CD14-positive monocyte (primary cell): ENCODE data around the gene CCR7. TPM values are rescaled to one million over a fixed set of nuclear protein-coding genes. Genes with fewer than 3 reads are reported as not detected.

Experiments
- DNase-seq, 3 donors: peaks; one replicate each; pipeline ENCODE4 v3.0.0-alpha.2; 2011 to 2022
- H2AFZ ChIP-seq: 2 replicates; pipeline ENCODE4 v1.6.0; 2012; ENCODE audit warnings: mild to moderate bottlenecking, low read depth, low read length, inconsistent platforms; ENCODE audit not compliant: insufficient read depth, poor library complexity, severe bottlenecking
- H3K27ac ChIP-seq, 2 donors: 1 replicate in 1 of 2; 2 replicates in 1 of 2; pipeline ENCODE4 v1.5.1; 2012 to 2013; ENCODE audit warnings: low read length in 2 of 2, control low read depth in 1 of 2, inconsistent platforms in 1 of 2, low read depth in 1 of 2, mild to moderate bottlenecking in 1 of 2
- H3K27me3 ChIP-seq, 2 donors: one replicate each; pipeline versions ENCODE4 v1.6.0 to v1.6.1; 2011 to 2013; ENCODE audit warnings: low read length in 2 of 2; ENCODE audit not compliant: control insufficient read depth in 2 of 2, insufficient read depth in 2 of 2
- H3K36me3 ChIP-seq, 2 donors: replicated peaks in 1 of 2; 1 replicate in 1 of 2; 2 replicates in 1 of 2; pipeline versions ENCODE4 v1.5.1 to v1.6.1; 2012 to 2013; ENCODE audit warnings: low read length in 2 of 2, control low read depth in 1 of 2, inconsistent platforms in 1 of 2, mild to moderate bottlenecking in 1 of 2; ENCODE audit not compliant: insufficient read depth in 2 of 2, control insufficient read depth in 1 of 2
- H3K4me1 ChIP-seq, 2 donors: 1 replicate in 1 of 2; 2 replicates in 1 of 2; pipeline versions ENCODE4 v1.5.1 to v1.6.1; 2012 to 2013; ENCODE audit warnings: low read length in 2 of 2, control low read depth in 1 of 2, inconsistent platforms in 1 of 2, mild to moderate bottlenecking in 1 of 2, moderate library complexity in 1 of 2; ENCODE audit not compliant: insufficient read depth in 2 of 2, control insufficient read depth in 1 of 2
- H3K4me2 ChIP-seq: replicated peaks from 2 replicates; pipeline ENCODE3; 2012; ENCODE audit warnings: low read length, moderate library complexity, mild to moderate bottlenecking; ENCODE audit not compliant: poor library complexity, severe bottlenecking; ENCODE audit errors: extremely low read depth
- H3K4me3 ChIP-seq, 3 experiments: fragments of 200-600 bp in 1 of 3; sonication (generic) in 1 of 3; replicated peaks in 1 of 3; 1 replicate in 2 of 3; 2 replicates in 1 of 3; pipeline ENCODE4 v1.5.1; 2011 to 2013; ENCODE audit warnings: low read length in 3 of 3, mild to moderate bottlenecking in 3 of 3, control low read depth in 2 of 3, low read depth in 2 of 3, inconsistent platforms in 1 of 3, moderate library complexity in 1 of 3
- H3K79me2 ChIP-seq: 2 replicates; pipeline ENCODE4 v1.6.0; 2012; ENCODE audit warnings: mild to moderate bottlenecking, control low read depth, inconsistent platforms, low read length, moderate library complexity; ENCODE audit not compliant: insufficient read depth
- H3K9ac ChIP-seq: 2 replicates; pipeline ENCODE4 v1.6.0; 2017; ENCODE audit warnings: low read length, mild to moderate bottlenecking; ENCODE audit not compliant: insufficient read depth, poor library complexity, severe bottlenecking
- H3K9me3 ChIP-seq, 2 donors: replicated peaks in 1 of 2; 1 replicate in 1 of 2; 2 replicates in 1 of 2; pipeline versions ENCODE4 v1.5.1 to v1.6.1; 2012 to 2013; ENCODE audit warnings: low read length in 2 of 2, control low read depth in 1 of 2; ENCODE audit not compliant: control insufficient read depth in 1 of 2, insufficient read depth in 1 of 2
- H4K20me1 ChIP-seq: 2 replicates; pipeline ENCODE4 v1.6.0; 2012; ENCODE audit warnings: mild to moderate bottlenecking, low read length, control low read depth, moderate library complexity; ENCODE audit not compliant: insufficient read depth
- H3K27ac Mint-ChIP-seq, 7 donors: one replicate each; pipeline ENCODE4 v1.8.0; 2020; ENCODE audit warnings: mild to moderate bottlenecking in 7 of 7, mixed read lengths in 7 of 7, moderate library complexity in 6 of 7, inconsistent platforms in 2 of 7
- H3K27me3 Mint-ChIP-seq, 3 donors: one replicate each; pipeline ENCODE4 v1.8.0; 2021 to 2022; ENCODE audit warnings: low read depth in 3 of 3, mild to moderate bottlenecking in 3 of 3, mixed read lengths in 3 of 3, moderate library complexity in 3 of 3, inconsistent platforms in 1 of 3
- H3K36me3 Mint-ChIP-seq, 2 donors: one replicate each; pipeline ENCODE4 v1.8.0; 2020; ENCODE audit warnings: mixed read lengths in 2 of 2, inconsistent platforms in 1 of 2, mild to moderate bottlenecking in 1 of 2
- H3K4me1 Mint-ChIP-seq: one replicate; pipeline ENCODE4 v1.8.0; 2020; ENCODE audit warnings: mild to moderate bottlenecking, mixed read lengths
- H3K4me3 Mint-ChIP-seq, 2 donors: one replicate each; pipeline ENCODE4 v1.8.0; 2020; ENCODE audit warnings: mild to moderate bottlenecking in 2 of 2, mixed read lengths in 2 of 2, moderate library complexity in 1 of 2
- H3K9me3 Mint-ChIP-seq, 7 donors: one replicate each; pipeline ENCODE4 v1.8.0; 2020 to 2022; ENCODE audit warnings: mixed read lengths in 7 of 7, mild to moderate bottlenecking in 6 of 7, moderate library complexity in 6 of 7, inconsistent platforms in 2 of 7
- WGBS: methylation state at CpG from one replicate; pipeline ENCODE4 v1.1.5; 2013; ENCODE audit warnings: missing lambda C conversion rate; ENCODE audit not compliant: insufficient coverage; 5-methylcytosine and 5-hydroxymethylcytosine counted together
- intact Hi-C, 2 donors: fragments of 100-400 bp; cut with micrococcal nuclease; formaldehyde crosslinking; loops; one replicate each; pipeline versions ENCODE4 v1.15.0 to v1.15.1; 2023
- polyA plus RNA-seq, 3 donors: library from polyadenylated mRNA; depleted of rRNA in 1 of 3; unstranded in 2 of 3; stranded (reverse) in 1 of 3; fragments of 300-500 nt in 2 of 3; fragments of >200 nt in 1 of 3; fragmentation: Illumina TruSeq in 2 of 3; gene quantifications; 1 replicate in 2 of 3; 2 replicates in 1 of 3; pipeline ENCODE4 v1.2.3, GENCODE V29; 2012 to 2021
- TF ChIP-seq, protein P1 (sequence below): fragments of 200-600 bp; IDR thresholded peaks from one replicate; pipeline ENCODE4 v1.8.0; 2022; ENCODE audit warnings: antibody characterized with exemption, mild to moderate bottlenecking

CCR7 gene
- polyA plus RNA-seq, 3 donors = 0.15 to 2.1 (median 1.2) TPM

DNA sequence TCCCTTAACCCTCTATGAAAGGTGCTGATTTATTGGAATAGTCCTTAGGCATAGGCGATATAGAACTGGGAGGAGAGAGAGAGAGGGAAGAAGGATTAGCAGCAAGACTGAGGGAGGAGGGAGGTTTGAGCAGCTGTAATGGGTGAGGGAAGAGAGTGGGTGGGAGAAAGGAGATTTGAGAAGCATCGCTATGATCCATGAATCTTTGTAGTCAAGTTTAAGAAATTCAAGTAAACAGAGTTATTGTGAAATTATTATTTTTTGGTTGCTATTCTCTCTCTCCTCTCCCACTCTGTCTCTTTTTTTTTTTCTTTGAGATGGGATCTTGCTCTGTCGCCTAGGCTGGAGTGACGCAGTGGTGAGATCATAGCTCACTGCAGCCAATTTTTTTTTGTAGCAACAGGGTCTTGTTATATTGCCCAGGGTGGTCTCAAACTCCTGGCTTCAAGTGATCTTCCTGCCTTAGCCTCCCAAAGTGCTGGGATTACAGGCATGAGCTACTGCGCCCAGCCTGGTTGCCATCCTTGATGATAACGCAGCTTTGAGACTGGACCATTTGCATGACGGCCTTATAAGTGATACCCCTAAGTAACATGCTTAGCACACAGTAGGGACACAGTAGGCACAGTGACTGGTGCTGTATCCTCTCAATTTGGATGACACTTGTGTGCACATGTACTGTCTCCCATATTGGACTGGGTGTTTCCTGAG, 42.9 kb downstream of the CCR7 start:
- 99% methylated on average over 6 of the region's 7 CpGs for WGBS
- no peaks in the 10 kb centered on the region for H4K20me1 ChIP-seq
- no peaks in the 10 kb centered on the region for H3K79me2 ChIP-seq
- H3K27me3 ChIP-seq = peaks cover 14 to 44% of the 10 kb centered on the region in 2 donors
- no peak overlapping the region for H3K4me3 ChIP-seq
- peaks cover 0 to under 1% of the 10 kb centered on the region in 2 donors for H3K4me1 ChIP-seq
- intact Hi-C loops = no loop called here
- Mint-ChIP-seq H3K9me3 (peaks cover 5 to 13% (median 10%) of the 10 kb centered on the region in 7 donors), H3K4me3 (no peak overlapping the region), H3K27me3 (peaks cover 36 to 68% (median 42%) of the 10 kb centered on the region in 3 donors), H3K27ac (no peak overlapping the region), H3K36me3 (no peaks in the 10 kb centered on the region), H3K4me1 (peaks cover 6% of the 10 kb centered on the region)
- H3K36me3 ChIP-seq = no peaks in the 10 kb centered on the region
- H3K4me2 ChIP-seq = no peak overlapping the region
- no peak overlapping the region for H3K27ac ChIP-seq
- no peak overlapping the region for H2AFZ ChIP-seq
- H3K9me3 ChIP-seq = peaks cover 0 to 5% of the 10 kb centered on the region in 2 donors
- TF ChIP-seq, protein P1, sequence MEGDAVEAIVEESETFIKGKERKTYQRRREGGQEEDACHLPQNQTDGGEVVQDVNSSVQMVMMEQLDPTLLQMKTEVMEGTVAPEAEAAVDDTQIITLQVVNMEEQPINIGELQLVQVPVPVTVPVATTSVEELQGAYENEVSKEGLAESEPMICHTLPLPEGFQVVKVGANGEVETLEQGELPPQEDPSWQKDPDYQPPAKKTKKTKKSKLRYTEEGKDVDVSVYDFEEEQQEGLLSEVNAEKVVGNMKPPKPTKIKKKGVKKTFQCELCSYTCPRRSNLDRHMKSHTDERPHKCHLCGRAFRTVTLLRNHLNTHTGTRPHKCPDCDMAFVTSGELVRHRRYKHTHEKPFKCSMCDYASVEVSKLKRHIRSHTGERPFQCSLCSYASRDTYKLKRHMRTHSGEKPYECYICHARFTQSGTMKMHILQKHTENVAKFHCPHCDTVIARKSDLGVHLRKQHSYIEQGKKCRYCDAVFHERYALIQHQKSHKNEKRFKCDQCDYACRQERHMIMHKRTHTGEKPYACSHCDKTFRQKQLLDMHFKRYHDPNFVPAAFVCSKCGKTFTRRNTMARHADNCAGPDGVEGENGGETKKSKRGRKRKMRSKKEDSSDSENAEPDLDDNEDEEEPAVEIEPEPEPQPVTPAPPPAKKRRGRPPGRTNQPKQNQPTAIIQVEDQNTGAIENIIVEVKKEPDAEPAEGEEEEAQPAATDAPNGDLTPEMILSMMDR = no peak
- H3K9ac ChIP-seq = no peak overlapping the region
- no peak for DNase-seq

DNA sequence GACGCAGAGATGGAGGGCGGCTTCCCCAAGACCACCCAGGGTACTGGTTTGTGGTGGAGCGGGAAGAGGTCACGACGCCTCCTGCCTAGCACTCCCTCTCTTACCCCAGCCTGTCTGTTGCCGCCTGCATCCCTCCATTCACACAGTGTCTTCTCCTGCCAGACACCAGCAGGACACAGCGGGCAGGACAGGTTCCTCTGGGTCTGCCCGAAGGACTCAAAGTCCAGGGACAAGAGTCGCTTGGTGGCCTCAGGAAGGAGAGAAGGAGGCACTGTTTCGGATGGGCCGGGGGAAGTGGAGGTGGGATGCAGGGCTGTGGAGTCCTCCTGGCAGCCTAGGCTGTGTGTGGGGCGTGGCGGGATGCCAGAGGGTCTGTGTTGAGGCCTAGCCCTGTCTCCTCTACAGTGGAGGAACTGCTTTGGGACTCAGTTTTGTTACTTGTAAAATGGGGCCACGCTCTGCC, 44.2 kb downstream of the CCR7 start:
- Mint-ChIP-seq H3K4me1 (peaks cover 18% of the 10 kb centered on the region), H3K9me3 (peaks cover 5 to 14% (median 11%) of the 10 kb centered on the region in 7 donors), H3K36me3 (no peaks in the 10 kb centered on the region)

More for the DNA sequence above, 44.2 kb downstream of the CCR7 start:
- intact Hi-C loops = no loop called here
- peaks cover 9 to 14% of the 10 kb centered on the region in 2 donors for H3K4me1 ChIP-seq
- H3K4me2 ChIP-seq = no peak overlapping the region
- Mint-ChIP-seq H3K27ac (no peak overlapping the region), H3K4me3 (no peak overlapping the region), H3K27me3 (peaks cover 36 to 72% (median 47%) of the 10 kb centered on the region in 3 donors)
- no peak overlapping the region for H3K4me3 ChIP-seq
- no peak overlapping the region for H3K27ac ChIP-seq
- TF ChIP-seq, protein P1 = no peak
- no peaks in the 10 kb centered on the region for H3K79me2 ChIP-seq
- H3K9me3 ChIP-seq = peaks cover 0 to 5% of the 10 kb centered on the region in 2 donors
- no peak overlapping the region for H2AFZ ChIP-seq
- H3K27me3 ChIP-seq = peaks cover 9 to 40% of the 10 kb centered on the region in 2 donors
- no peaks in the 10 kb centered on the region for H3K36me3 ChIP-seq
- 95% methylated on average over 7 of the region's 14 CpGs for WGBS
- H3K9ac ChIP-seq = no peak overlapping the region
- H4K20me1 ChIP-seq = no peaks in the 10 kb centered on the region
- DNase-seq = no peak
